Adrenal gland (tissue), 12 donors: ENCODE measurements around the gene ZNF358. TPM values are rescaled to one million over a fixed set of nuclear protein-coding genes. Genes with fewer than 3 reads are reported as not detected.
A peak's percentile ranks its signal among the peaks of the same experiment; 100 is the strongest.

Source experiments
- DNase-seq, 7 donors: peaks; one replicate each; pipeline ENCODE4 v3.0.0-alpha.2; 2019 to 2020
- H3K27ac ChIP-seq, 5 donors: fragments of 200-600 bp; sonication (generic) in 4 of 5; 1 replicate in 3 of 5; 2 replicates in 2 of 5; pipeline versions ENCODE4 v1.5.1 to v1.8.0; 2016 to 2020; ENCODE audit warnings: mild to moderate bottlenecking in 1 of 5
- H3K27me3 ChIP-seq: fragments of 200-600 bp; 2 replicates; pipeline ENCODE4 v1.8.0; 2021
- H3K36me3 ChIP-seq, 2 donors: fragments of 200-600 bp; replicated peaks in 1 of 2; 1 replicate in 1 of 2; 2 replicates in 1 of 2; pipeline versions ENCODE4 v1.5.1 to v1.8.0; 2018 to 2022
- H3K4me1 ChIP-seq, 2 donors: fragments of 200-600 bp; replicated peaks in 1 of 2; 1 replicate in 1 of 2; 2 replicates in 1 of 2; pipeline versions ENCODE4 v1.5.1 to v1.8.0; 2018 to 2021
- H3K4me3 ChIP-seq, 4 donors: fragments of 200-600 bp; sonication (generic) in 3 of 4; one replicate each; pipeline ENCODE4 v1.5.1; 2016 to 2018
- H3K9me3 ChIP-seq, 3 donors: fragments of 200-600 bp; sonication (generic) in 1 of 3; replicated peaks in 1 of 3; 1 replicate in 2 of 3; 2 replicates in 1 of 3; pipeline versions ENCODE4 v1.5.1 to v1.8.0; 2016 to 2021
- CTCF ChIP-seq, 6 experiments: fragments of 450-650 bp in 4 of 6; fragments of 200-600 bp in 2 of 6; sonication (generic) in 1 of 6; IDR thresholded peaks; 1 replicate in 5 of 6; 2 replicates in 1 of 6; pipeline versions ENCODE4 v1.5.1 to v1.8.0; 2016 to 2021; ENCODE audit warnings: antibody characterized with exemption in 6 of 6, mild to moderate bottlenecking in 2 of 6, moderate library complexity in 1 of 6
- POLR2A ChIP-seq, 2 donors: fragments of 450-650 bp; IDR thresholded peaks; one replicate each; pipeline ENCODE4 v1.6.1; 2017; ENCODE audit warnings: antibody characterized with exemption in 2 of 2, mild to moderate bottlenecking in 2 of 2, moderate library complexity in 1 of 2
- WGBS, 4 donors: extraction: QIAGEN DNeasy Blood & Tissue Kit in 2 of 4; methylation state at CpG; one replicate each; pipeline versions ENCODE4 v1.1.5 to v1.1.7; 2013 to 2017; 5-methylcytosine and 5-hydroxymethylcytosine counted together
- intact Hi-C, 2 donors: fragments of 100-400 bp; cut with DNase I; formaldehyde crosslinking; loops; one replicate each; pipeline versions ENCODE4 v1.14.1 to v1.15.0; 2022 to 2023
- polyA plus RNA-seq, 3 donors: library from polyadenylated mRNA; stranded (reverse); fragments of 200-250 nt in 2 of 3; fragments of 350-450 nt in 1 of 3; fragmentation: Illumina TruSeq in 1 of 3; extraction: RNeasy Lipid Tissue Mini Kit (QIAGEN cat#74804) in 1 of 3; gene quantifications; one replicate each; pipeline ENCODE4 v1.2.3, GENCODE V29; 2013 to 2014
- total RNA-seq, 9 donors: library from RNA; depleted of rRNA in 4 of 9; stranded (reverse); fragments of >200 nt in 4 of 9; fragments of 120-200 nt in 1 of 9; fragmentation: NEBNext Ultra II Directional in 1 of 9; extraction: Animal tissue kit (Norgen Biotek cat#: 25700) in 1 of 9; gene quantifications; one replicate each; pipeline versions ENCODE4 v1.1.0 to v1.2.4, GENCODE V29; 2013 to 2023
- donor health status: healthy with polysubstance abuse.
- donor health status: Bipolar disorder and iron deficiency.
- donor health status: DM: yes; HTN: yes; CAD: no.
- donor health status: DM: no; HTN: no; CAD: no.
- donor health status: DM: no; HTN: no; CAD: no.
- donor health status: DM: yes; HTN: yes; CAD: no.

The ZNF358 gene
- total and polyA plus RNA-seq, 12 donors: 12.8 to 197 (median 101) TPM

- intact Hi-C loops: no loop called here
- Histone ChIP-seq H3K4me1 (peaks cover 6 to 15% of the 10 kb centered on the region in 2 donors), H3K27ac (no peak overlapping the region), H3K4me3 (no peak overlapping the region), H3K36me3 (no peaks in the 10 kb centered on the region), H3K9me3 (no peaks in the 10 kb centered on the region), H3K27me3 (no peaks in the 10 kb centered on the region)
- no peak for TF ChIP-seq POLR2A (IDR thresholded peaks at IDR 0.05)
- TF ChIP-seq CTCF (IDR thresholded peaks at IDR 0.05): no peak
- no peak for DNase-seq
- 87 to 100% (median 88%) methylated on average over 2 to 9 of the region's 9 CpGs; no CpG with 5 or more reads in 1 of the 4 donors for WGBS, 4 donors
Measured at GRCh38 chr19:7478843-7479227, 37.1 kb upstream of the ZNF358 start.

DNA sequence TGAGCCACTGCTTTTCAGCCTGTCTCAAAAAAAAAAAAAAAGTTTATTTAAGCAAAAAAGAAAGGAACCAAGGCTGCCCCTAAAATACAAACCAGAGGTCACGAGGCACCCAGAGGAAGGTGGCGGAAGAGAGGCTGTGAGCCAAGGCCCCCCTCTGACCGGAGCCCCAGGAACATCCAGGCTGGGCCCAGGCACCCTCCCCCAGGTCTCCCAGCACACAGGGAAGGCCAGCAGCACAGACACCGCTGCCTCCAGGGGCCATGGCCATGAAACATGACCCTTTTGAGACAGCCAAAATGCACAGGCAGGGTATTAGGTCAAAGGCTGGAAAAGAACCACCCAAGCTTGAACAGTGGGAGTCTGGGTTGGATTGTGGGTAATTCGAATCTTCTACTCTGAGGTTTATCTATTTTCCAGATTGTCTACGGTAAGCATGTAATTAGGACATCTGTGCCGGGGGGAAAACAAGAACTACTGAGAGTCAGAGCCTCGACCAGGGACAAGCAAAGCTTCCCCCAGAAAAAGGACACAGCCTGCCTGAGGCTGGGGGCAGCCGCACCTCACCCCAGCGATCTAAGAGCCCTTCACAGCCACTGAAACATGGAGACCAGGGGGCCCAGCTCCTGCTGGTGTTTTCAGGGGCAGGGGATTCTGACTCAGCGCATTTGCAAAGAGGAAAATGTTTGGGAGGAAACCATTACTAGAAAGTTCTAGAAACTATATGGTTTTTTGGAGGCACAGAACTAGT, 35.5 kb upstream of the ZNF358 start:
- WGBS, 4 donors: 42 to 59% (median 53%) methylated on average over 8 to 11 of the region's 11 CpGs
- Histone ChIP-seq H3K4me1 (peaks cover 6 to 19% of the 10 kb centered on the region in 2 donors), H3K4me3 (no peak overlapping the region), H3K27me3 (no peaks in the 10 kb centered on the region), H3K9me3 (no peaks in the 10 kb centered on the region), H3K27ac (peak overlapping the region in 4 of 5 donors; percentile 51 to 81 (median 70)), H3K36me3 (no peaks in the 10 kb centered on the region)
- TF ChIP-seq POLR2A (IDR thresholded peaks at IDR 0.05) (no peak), CTCF (IDR thresholded peaks at IDR 0.05) (no peak)
- peak in 4 of 7 donors; percentile 35 to 50 (median 42) for DNase-seq
- intact Hi-C loops: no loop called here

DNA sequence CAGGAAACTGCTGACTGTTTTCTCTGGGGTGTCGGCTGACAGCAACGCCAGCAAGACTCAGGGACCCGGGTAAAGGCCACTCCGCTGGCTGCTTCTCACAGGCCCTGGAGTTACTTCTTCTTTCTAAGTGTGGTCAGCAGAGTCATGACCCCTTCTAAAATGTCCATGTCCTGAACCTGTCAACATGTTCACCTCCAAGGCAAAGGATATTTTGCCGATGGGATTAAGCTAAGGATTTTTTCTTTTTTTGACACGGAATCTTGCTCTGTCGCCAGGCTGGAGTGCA, 35.0 kb upstream of the ZNF358 start:
- Histone ChIP-seq H3K27ac (peak overlapping the region in 2 of 5 donors; percentile 79 to 81), H3K4me3 (no peak overlapping the region), H3K36me3 (no peaks in the 10 kb centered on the region), H3K4me1 (peaks cover 6 to 19% of the 10 kb centered on the region in 2 donors), H3K27me3 (no peaks in the 10 kb centered on the region), H3K9me3 (no peaks in the 10 kb centered on the region)
- WGBS, 4 donors: 73 to 87% (median 85%) methylated on average over 7 of the region's 7 CpGs
- TF ChIP-seq CTCF (IDR thresholded peaks at IDR 0.05) (no peak), POLR2A (IDR thresholded peaks at IDR 0.05) (no peak)
- intact Hi-C loops: no loop called here
- peak in 4 of 7 donors; percentile 48 to 66 (median 62) for DNase-seq

GRCh38 chr19:7482584-7483439, 33.1 kb upstream of the ZNF358 start:
- intact Hi-C loops: no loop called here
- no peaks in the 10 kb centered on the region for H3K36me3 ChIP-seq
- peak overlapping the region in 4 of 5 donors; percentile 39 to 72 (median 65) for H3K27ac ChIP-seq
- H3K4me1 ChIP-seq: peaks cover 6 to 19% of the 10 kb centered on the region in 2 donors
- H3K4me3 ChIP-seq: no peak overlapping the region
- WGBS, 4 donors: 28 to 46% (median 45%) methylated on average over 15 to 37 of the region's 37 CpGs
- DNase-seq: peak; percentile 43 to 73 (median 58)
- H3K27me3 ChIP-seq: no peaks in the 10 kb centered on the region
- no peaks in the 10 kb centered on the region for H3K9me3 ChIP-seq
- TF ChIP-seq CTCF (IDR thresholded peaks at IDR 0.05): no peak
- no peak for TF ChIP-seq POLR2A (IDR thresholded peaks at IDR 0.05)
